GM12875 (cell line): Measurements from ENCODE around the gene ANAPC1.

ENCODE experiments used
- H3K4me3 ChIP-seq: one replicate; pipeline ENCODE4 v1.5.1; 2011; ENCODE audit warnings: low read depth, low read length, control low read depth
- TF ChIP-seq, protein P1 (sequence below): IDR thresholded peaks from 2 replicates; pipeline ENCODE4 v1.5.1; 2011; ENCODE audit warnings: low read depth, mild to moderate bottlenecking, control low read depth, inconsistent platforms, low read length, moderate library complexity, borderline replicate concordance; ENCODE audit not compliant: insufficient read depth

The ANAPC1 gene, protein sequence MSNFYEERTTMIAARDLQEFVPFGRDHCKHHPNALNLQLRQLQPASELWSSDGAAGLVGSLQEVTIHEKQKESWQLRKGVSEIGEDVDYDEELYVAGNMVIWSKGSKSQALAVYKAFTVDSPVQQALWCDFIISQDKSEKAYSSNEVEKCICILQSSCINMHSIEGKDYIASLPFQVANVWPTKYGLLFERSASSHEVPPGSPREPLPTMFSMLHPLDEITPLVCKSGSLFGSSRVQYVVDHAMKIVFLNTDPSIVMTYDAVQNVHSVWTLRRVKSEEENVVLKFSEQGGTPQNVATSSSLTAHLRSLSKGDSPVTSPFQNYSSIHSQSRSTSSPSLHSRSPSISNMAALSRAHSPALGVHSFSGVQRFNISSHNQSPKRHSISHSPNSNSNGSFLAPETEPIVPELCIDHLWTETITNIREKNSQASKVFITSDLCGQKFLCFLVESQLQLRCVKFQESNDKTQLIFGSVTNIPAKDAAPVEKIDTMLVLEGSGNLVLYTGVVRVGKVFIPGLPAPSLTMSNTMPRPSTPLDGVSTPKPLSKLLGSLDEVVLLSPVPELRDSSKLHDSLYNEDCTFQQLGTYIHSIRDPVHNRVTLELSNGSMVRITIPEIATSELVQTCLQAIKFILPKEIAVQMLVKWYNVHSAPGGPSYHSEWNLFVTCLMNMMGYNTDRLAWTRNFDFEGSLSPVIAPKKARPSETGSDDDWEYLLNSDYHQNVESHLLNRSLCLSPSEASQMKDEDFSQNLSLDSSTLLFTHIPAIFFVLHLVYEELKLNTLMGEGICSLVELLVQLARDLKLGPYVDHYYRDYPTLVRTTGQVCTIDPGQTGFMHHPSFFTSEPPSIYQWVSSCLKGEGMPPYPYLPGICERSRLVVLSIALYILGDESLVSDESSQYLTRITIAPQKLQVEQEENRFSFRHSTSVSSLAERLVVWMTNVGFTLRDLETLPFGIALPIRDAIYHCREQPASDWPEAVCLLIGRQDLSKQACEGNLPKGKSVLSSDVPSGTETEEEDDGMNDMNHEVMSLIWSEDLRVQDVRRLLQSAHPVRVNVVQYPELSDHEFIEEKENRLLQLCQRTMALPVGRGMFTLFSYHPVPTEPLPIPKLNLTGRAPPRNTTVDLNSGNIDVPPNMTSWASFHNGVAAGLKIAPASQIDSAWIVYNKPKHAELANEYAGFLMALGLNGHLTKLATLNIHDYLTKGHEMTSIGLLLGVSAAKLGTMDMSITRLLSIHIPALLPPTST (N-terminal part only)

DNA sequence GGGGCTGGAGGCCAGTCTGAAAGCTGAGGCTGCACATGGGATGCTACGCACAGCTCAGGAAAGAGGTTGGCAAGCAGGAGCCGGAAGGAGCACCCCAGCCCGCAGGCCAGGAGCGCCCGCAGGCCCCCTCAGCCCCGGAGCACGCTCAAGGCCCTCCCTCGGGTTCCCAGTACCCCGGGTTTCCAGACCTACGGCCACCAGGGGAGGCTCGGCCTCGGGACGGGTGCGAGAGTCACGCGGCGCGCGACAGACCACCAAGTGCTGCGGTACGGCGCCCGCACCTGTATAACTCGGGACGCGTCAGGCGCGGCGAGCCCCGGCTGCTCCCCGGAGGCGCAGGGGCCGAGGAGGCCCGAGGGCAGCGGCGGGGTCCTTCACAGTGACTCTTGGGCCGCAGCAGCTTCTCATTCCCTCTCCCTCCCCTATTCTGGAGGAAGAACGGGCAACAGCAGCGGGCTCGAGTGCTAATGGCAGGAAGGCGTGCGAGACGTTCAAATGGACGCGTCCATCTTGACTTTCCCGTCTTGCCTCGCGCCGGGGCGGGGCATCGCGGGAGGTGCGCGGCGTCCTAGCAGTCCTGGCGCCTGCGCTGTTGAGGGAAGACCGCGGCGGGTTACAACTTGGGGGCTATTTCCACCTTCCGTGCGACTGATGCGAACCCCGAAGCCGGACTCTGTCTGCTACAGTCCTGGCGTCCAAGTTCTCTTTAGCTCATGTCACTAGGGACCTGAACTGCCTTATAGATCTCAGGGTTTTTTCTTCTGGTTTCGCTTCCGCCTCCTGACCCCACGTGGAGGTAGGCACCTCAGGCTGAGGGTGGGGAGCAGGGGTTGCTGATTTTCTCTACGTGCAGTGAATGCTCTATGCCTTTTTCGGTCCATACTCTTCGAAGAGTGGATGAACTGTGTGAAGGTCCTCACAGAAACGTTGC lies at the start of gene ANAPC1:
Gene ANAPC1, minus strand, starts transcription at position 533 of the 931 bp plus-strand sequence. CDS start 3,368 bp downstream, outside the sequence.
- H3K4me3 ChIP-seq = peak within 1 kb of the TSS; percentile 87
- TF ChIP-seq, protein P1, sequence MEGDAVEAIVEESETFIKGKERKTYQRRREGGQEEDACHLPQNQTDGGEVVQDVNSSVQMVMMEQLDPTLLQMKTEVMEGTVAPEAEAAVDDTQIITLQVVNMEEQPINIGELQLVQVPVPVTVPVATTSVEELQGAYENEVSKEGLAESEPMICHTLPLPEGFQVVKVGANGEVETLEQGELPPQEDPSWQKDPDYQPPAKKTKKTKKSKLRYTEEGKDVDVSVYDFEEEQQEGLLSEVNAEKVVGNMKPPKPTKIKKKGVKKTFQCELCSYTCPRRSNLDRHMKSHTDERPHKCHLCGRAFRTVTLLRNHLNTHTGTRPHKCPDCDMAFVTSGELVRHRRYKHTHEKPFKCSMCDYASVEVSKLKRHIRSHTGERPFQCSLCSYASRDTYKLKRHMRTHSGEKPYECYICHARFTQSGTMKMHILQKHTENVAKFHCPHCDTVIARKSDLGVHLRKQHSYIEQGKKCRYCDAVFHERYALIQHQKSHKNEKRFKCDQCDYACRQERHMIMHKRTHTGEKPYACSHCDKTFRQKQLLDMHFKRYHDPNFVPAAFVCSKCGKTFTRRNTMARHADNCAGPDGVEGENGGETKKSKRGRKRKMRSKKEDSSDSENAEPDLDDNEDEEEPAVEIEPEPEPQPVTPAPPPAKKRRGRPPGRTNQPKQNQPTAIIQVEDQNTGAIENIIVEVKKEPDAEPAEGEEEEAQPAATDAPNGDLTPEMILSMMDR = no peak

DNA sequence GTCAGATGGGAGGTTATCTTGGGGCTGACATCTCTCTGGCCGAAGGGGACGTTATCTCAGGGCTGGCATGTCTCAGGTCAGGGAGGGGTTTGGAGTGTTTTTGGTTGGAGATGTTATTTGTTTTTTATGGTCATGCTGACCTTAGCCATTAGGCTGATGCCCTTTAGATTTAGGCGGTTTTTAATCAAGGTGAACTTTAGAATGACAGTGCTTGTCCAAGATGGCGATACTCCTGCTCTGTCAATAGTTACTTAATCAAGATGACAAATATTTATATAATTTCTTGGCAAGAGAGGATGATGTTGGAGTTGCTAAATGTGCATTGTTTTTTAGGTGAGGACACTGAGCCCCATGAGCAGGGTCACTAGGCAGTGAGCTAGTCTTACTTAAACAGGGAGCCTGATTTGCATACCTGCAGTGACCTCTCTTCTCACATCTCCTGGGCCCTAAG lies 48.9 kb upstream of the ANAPC1 start:
- TF ChIP-seq, protein P1 = no peak
- H3K4me3 ChIP-seq = no peak overlapping the region

DNA sequence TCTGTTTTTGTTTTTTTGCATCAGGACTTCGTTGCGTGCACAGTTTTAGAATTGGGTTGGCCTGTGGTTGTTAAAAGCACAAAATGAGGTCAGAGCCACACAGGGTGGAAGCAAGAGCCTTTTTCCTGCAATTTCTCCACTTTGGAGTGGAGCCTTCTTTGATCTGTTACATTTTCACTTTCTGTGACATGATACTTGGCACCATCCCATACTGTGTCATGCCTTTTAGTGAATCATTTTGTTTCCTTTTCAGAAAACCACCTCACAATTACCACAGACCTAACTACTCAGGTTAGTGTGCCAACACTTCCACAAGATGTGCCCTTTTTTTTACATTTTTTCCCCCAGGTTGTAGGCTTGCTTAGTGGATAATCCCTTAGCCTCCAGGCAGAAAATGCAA lies 46.9 kb upstream of the ANAPC1 start:
- TF ChIP-seq, protein P1 = no peak

DNA sequence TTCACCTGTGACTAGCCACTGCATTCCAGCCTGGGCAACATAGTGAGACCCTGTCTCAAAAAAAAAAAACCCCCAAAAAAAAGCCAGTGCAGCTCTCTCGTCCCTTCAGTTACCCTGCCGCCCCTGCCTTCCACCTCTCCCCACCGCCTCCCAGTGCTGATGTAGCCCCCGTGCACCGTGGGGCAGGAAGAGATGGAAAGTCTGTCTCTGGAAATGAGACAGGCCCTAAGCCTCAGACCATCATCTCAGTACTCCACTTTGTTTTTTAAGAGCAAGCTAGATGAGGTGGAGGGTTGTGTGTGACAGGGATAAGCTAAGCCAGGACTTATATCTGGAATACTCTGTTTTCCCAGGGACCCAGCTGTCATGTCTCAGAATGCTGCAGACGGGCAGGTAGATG lies 46.4 kb upstream of the ANAPC1 start:
- no peak overlapping the region for H3K4me3 ChIP-seq
- TF ChIP-seq, protein P1 = no peak

More for the DNA sequence above, 46.9 kb upstream of the ANAPC1 start:
- H3K4me3 ChIP-seq = no peak overlapping the region

DNA sequence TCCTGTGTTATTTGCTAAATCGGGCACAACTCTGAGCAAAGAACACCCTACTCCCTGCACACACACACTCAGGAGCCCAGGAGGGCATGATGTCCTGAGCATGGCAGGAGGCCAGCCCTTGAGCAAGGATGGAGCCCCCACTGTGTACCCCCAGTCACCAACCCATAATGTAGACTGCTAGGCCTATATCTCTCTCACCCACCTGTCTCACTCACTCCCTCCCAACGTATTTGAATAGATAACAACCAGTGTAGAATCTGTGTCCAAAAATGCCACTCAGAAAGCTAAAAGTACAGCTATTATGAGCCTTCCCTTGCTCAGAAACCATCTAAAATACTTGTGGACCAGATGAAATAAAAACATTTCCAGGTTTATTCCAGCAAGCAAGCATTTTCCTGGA lies 43.7 kb upstream of the ANAPC1 start:
- H3K4me3 ChIP-seq = no peak overlapping the region
- TF ChIP-seq, protein P1 = no peak

DNA sequence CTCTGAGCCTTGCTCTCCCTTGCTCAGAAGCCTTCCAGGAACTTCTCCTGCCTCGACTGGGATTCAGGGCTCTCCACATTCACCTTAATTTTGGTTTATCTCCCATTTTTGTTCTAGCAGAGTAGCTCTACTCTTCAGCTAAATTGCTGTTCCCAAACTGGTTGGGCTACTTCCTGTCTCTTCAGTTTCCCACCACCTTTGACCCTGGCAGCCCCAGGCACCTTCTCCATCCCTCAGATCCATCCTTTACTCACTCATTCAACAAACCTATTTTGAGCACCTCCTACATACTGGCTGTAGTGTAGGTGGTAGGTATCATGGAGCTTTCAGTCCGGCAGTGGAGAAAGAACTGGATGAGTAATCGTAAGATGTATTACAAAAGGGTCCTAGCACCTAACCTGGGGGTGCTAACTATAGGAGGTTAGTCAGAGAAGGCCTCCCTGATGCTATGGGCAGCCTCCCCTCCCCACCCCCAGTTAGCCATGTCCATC lies 40.7 kb upstream of the ANAPC1 start:
- H3K4me3 ChIP-seq = no peak overlapping the region
- TF ChIP-seq, protein P1 = no peak
